ENCODE data around the gene JUND.

DNA sequence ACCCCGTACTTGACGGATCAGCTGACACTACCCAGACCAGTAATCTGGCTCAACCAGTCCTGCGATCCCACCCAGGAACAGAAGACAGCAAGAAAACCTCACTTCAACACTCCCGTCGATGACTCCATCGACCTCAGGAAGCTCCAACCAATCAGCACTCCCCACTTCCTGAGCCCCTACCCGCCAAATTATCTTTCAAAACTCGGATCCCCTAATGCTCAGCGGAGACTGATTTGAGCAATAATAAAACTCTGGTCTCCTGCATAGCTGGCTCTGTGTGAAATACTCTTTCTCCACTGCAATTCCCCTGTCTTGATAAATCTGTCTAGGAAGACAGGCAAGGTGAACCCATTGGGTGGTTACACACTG, 40.3 kb upstream of the JUND start:
- TF ChIP-seq EZH2 (IDR thresholded peaks at IDR 0.05; ENCODE audit: borderline replicate concordance, low read depth, low read length, poor library complexity, severe bottlenecking): no peak
- TF ChIP-seq, protein P1, sequence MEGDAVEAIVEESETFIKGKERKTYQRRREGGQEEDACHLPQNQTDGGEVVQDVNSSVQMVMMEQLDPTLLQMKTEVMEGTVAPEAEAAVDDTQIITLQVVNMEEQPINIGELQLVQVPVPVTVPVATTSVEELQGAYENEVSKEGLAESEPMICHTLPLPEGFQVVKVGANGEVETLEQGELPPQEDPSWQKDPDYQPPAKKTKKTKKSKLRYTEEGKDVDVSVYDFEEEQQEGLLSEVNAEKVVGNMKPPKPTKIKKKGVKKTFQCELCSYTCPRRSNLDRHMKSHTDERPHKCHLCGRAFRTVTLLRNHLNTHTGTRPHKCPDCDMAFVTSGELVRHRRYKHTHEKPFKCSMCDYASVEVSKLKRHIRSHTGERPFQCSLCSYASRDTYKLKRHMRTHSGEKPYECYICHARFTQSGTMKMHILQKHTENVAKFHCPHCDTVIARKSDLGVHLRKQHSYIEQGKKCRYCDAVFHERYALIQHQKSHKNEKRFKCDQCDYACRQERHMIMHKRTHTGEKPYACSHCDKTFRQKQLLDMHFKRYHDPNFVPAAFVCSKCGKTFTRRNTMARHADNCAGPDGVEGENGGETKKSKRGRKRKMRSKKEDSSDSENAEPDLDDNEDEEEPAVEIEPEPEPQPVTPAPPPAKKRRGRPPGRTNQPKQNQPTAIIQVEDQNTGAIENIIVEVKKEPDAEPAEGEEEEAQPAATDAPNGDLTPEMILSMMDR (conservative IDR thresholded peaks at IDR 0.05; ENCODE audit: low read depth, low read length): no peak

All from A673 (cell line).